ENCODE measurements around the gene PPP1R14D.

DNA sequence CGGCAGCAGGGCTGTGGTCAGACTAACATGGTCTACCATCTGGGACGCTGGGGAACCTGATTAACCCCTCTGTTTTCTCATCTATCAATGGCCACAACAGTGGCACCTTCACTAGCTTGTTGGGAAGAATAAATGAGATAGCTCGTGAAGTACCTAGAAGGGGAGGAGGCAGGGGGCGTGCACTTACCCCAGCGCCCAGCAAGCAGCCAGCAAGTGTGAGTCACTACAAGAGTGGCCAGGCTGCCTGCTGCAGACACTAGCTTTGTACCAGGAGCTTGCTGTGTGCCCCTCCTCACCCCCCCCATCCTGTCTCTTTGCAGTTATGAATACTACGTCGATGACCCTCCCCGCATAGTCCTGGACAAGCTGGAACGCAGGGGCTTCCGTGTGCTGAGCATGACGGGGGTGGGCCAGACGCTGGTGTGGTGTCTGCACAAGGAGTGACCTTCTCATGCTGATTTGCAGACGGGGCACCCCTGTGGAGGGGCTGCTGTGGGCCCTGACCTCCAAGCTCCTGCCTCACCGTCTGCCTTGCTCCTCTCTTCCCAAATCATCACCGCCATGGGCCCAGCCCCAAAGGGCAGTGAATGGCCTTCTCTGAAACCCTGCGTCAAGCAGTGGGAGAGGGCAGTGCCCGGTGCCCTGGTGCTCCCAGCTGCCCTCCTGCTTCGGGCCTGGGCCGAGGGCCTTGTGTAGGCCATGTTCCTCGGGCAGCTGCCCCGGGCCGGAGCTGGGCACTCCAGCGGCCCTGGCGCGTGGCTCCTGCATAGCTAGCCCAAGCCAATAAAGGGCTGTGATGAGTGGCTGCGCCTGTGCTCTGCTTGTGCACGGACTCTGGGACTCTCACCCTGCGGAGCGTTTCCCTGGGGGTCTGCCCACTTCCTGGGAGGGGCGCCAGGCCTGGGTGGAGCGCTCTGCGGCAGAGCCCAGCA lies 61.3 kb downstream of the PPP1R14D start:
- no peak for TF ChIP-seq POLR2A (IDR thresholded peaks at IDR 0.05; ENCODE audit: low read length)
- TF ChIP-seq GATA1 (IDR thresholded peaks at IDR 0.05; ENCODE audit: low read depth, low read length): no peak

All from erythroblast (primary cell).